ENCODE results near the gene TEX50. TPM values are rescaled to one million over a fixed set of nuclear protein-coding genes. Genes with fewer than 3 reads are reported as not detected.

TEX50 gene
- total RNA-seq, 1 experiment from 2014 or later = not detected

DNA sequence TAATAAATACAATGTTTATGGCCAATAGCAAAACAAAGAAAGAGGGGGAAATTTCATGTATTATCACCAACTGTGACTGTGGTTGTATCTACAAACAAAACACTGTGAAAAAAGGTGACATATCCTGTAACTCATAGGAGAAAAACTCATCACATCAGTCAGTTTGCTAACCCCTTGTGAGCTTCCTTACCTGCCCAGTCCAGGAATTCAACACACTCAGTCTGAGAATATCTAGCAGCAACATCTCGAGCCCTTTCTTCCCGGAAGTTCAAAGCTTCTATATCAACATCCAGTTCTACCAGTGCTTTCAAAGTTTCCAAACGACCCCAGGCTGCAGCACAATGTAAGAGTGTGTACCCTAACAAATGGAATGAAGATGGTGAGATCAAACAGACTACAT is 11.5 kb downstream of the TEX50 start:
- DNase-seq (ENCODE audit: low read depth, low spot score) (no peak), ATAC-seq (no peak)
- no peaks in the 10 kb centered on the region for H3K27me3 ChIP-seq (ENCODE audit: insufficient read depth, low read length)
- no peaks in the 10 kb centered on the region for H3K9me2 ChIP-seq (ENCODE audit: insufficient read depth)
- CTCF ChIA-PET = no interaction called here
- no peak overlapping the region for H3K9ac ChIP-seq (ENCODE audit: low read length)
- intact Hi-C loops (cut with micrococcal nuclease) = no loop called here
- H4K20me1 ChIP-seq (ENCODE audit: insufficient read depth) = no peaks in the 10 kb centered on the region
- POLR2A ChIA-PET = no interaction called here
- BruUV-seq (replicated peaks) = no TSS peak
- H3K27ac ChIP-seq (ENCODE audit: low read depth, low read length) = no peak overlapping the region
- H3K9me3 ChIP-seq (ENCODE audit: control insufficient read depth in 1 of 2, insufficient read depth in 1 of 2, low read depth in 1 of 2, low read length in 2 of 2) = no peaks in the 10 kb centered on the region
- H3K79me2 ChIP-seq (ENCODE audit: insufficient read depth, low read length) = no peaks in the 10 kb centered on the region
- no peak overlapping the region for H3K4me2 ChIP-seq (ENCODE audit: low read length)
- TF ChIP-seq SRF (IDR thresholded peaks at IDR 0.05; ENCODE audit: low read depth) = no peak
- TF ChIP-seq, protein P1, sequence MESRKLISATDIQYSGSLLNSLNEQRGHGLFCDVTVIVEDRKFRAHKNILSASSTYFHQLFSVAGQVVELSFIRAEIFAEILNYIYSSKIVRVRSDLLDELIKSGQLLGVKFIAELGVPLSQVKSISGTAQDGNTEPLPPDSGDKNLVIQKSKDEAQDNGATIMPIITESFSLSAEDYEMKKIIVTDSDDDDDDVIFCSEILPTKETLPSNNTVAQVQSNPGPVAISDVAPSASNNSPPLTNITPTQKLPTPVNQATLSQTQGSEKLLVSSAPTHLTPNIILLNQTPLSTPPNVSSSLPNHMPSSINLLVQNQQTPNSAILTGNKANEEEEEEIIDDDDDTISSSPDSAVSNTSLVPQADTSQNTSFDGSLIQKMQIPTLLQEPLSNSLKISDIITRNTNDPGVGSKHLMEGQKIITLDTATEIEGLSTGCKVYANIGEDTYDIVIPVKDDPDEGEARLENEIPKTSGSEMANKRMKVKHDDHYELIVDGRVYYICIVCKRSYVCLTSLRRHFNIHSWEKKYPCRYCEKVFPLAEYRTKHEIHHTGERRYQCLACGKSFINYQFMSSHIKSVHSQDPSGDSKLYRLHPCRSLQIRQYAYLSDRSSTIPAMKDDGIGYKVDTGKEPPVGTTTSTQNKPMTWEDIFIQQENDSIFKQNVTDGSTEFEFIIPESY (IDR thresholded peaks at IDR 0.05; ENCODE audit: extremely low read depth, insufficient replicate concordance, low read length) = no peak
- no peak for TF ChIP-seq TCF7L2 (IDR thresholded peaks at IDR 0.05; ENCODE audit: borderline replicate concordance, extremely low read depth, insufficient read depth, insufficient read length)
- TF ChIP-seq, protein P2, sequence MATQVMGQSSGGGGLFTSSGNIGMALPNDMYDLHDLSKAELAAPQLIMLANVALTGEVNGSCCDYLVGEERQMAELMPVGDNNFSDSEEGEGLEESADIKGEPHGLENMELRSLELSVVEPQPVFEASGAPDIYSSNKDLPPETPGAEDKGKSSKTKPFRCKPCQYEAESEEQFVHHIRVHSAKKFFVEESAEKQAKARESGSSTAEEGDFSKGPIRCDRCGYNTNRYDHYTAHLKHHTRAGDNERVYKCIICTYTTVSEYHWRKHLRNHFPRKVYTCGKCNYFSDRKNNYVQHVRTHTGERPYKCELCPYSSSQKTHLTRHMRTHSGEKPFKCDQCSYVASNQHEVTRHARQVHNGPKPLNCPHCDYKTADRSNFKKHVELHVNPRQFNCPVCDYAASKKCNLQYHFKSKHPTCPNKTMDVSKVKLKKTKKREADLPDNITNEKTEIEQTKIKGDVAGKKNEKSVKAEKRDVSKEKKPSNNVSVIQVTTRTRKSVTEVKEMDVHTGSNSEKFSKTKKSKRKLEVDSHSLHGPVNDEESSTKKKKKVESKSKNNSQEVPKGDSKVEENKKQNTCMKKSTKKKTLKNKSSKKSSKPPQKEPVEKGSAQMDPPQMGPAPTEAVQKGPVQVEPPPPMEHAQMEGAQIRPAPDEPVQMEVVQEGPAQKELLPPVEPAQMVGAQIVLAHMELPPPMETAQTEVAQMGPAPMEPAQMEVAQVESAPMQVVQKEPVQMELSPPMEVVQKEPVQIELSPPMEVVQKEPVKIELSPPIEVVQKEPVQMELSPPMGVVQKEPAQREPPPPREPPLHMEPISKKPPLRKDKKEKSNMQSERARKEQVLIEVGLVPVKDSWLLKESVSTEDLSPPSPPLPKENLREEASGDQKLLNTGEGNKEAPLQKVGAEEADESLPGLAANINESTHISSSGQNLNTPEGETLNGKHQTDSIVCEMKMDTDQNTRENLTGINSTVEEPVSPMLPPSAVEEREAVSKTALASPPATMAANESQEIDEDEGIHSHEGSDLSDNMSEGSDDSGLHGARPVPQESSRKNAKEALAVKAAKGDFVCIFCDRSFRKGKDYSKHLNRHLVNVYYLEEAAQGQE (IDR thresholded peaks at IDR 0.05; ENCODE audit: low read depth) = no peak
- no peak for TF ChIP-seq EGR1 (IDR thresholded peaks at IDR 0.05; ENCODE audit: low read depth)
- no peak for TF ChIP-seq EZH2phosphoT487 (IDR thresholded peaks at IDR 0.05; ENCODE audit: borderline replicate concordance)
- no peak for TF ChIP-seq YY1 (IDR thresholded peaks at IDR 0.05; ENCODE audit: extremely low read depth, insufficient replicate concordance, low read depth, low read length)
- no peak overlapping the region for H2AFZ ChIP-seq (ENCODE audit: low read depth, low read length, poor library complexity, severe bottlenecking)
- H3K36me3 ChIP-seq (ENCODE audit: control insufficient read depth in 1 of 2, insufficient read depth in 2 of 2, low read length in 2 of 2) = no peaks in the 10 kb centered on the region
- no peaks in the 10 kb centered on the region for H3K4me1 ChIP-seq (ENCODE audit: control insufficient read depth in 1 of 2, insufficient read depth in 2 of 2, low read length in 2 of 2)
- RAD21 ChIA-PET (ENCODE audit: low non-redundant PET in 1 of 2, low total read pairs in 2 of 2, uncharacterized antibody in 2 of 2, unreplicated experiment in 2 of 2) = no interaction called here
- H3K4me3 ChIP-seq (replicated peaks in 1 of 2; ENCODE audit: low read depth in 1 of 2, low read length in 2 of 2) = no peak overlapping the region
